ENCODE measurements around the gene PLEKHG3. TPM values are rescaled to one million over a fixed set of nuclear protein-coding genes. Genes with fewer than 3 reads are reported as not detected.
A peak's percentile ranks its signal among the peaks of the same experiment; 100 is the strongest.

PLEKHG3 gene
- total and polyA plus RNA-seq, 2 of the 13 experiments (the other 11 are each of a cell fraction or from before 2014, with no cell fraction given): 7.1 to 9.8 TPM

- in situ Hi-C loops (cut with HindIII; ENCODE audit: extremely low pct_ligation_motif_present, low pct_unique_long_range_greater_than_20kb): no loop called here
- Histone ChIP-seq H3K36me3 (replicated peaks in 1 of 2; ENCODE audit: control insufficient read depth in 1 of 2, insufficient read depth in 2 of 2, low read length in 2 of 2) (peaks cover 0 to 3% of the 10 kb centered on the region in 2 experiments; a peak in 1 of 5 replicates), H3K9ac (ENCODE audit: insufficient read depth, low read depth, low read length) (no peak overlapping the region), H3K27me3 (ENCODE audit: control insufficient read depth in 1 of 2, insufficient read depth in 2 of 2, low read length in 2 of 2) (no peaks in the 10 kb centered on the region), H3K4me3 (replicated peaks in 1 of 3; ENCODE audit: insufficient read depth in 1 of 3, low read depth in 2 of 3, low read length in 3 of 3) (no peak overlapping the region), H3K4me2 (ENCODE audit: low read depth, low read length) (no peak overlapping the region), H2AFZ (ENCODE audit: low read length) (no peak overlapping the region), H3K9me3 (ENCODE audit: low read length) (peaks cover 13% of the 10 kb centered on the region), H4K20me1 (ENCODE audit: insufficient read depth, low read length) (no peaks in the 10 kb centered on the region), H3K27ac (ENCODE audit: extremely low read length, insufficient read depth, low read length) (no peak overlapping the region), H3K79me2 (ENCODE audit: insufficient read depth, low read length) (peaks cover 35% of the 10 kb centered on the region), H3K4me1 (ENCODE audit: insufficient read depth, low read length) (peaks cover 23% of the 10 kb centered on the region)
- FAIRE-seq (no peak), ATAC-seq (no peak), DNase-seq (ENCODE audit: low spot score) (no peak)
- CTCF ChIA-PET (ENCODE audit: low intra/inter-chr PET ratio, low total read pairs): no interaction called here
- BruUV-seq (replicated peaks): no TSS peak
- WGBS (ENCODE audit: low lambda C conversion rate): 96% methylated on average over 5 of the region's 5 CpGs
- TF ChIP-seq MNT (IDR thresholded peaks at IDR 0.05) (peak; percentile 45; the same call in 1 of the 2 replicates), ZNF614 (CRISPR knock-in tag; IDR thresholded peaks at IDR 0.05; ENCODE audit: borderline replicate concordance) (no peak), ZNF260 (CRISPR knock-in tag; IDR thresholded peaks at IDR 0.05; ENCODE audit: borderline replicate concordance, low read depth) (no peak), ARID3A (IDR thresholded peaks at IDR 0.05; ENCODE audit: low read depth, low read length) (no peak)
- intact Hi-C loops (cut with micrococcal nuclease; ENCODE audit: unreplicated experiment): no loop called here
- POLR2A ChIA-PET: no interaction called here
Measured at GRCh38 chr14:64714432-64715025, 10.3 kb downstream of the PLEKHG3 start.
